Naive thymus-derived CD8-positive, alpha-beta T cell (primary cell): ENCODE measurements around the gene DGKG. TPM values are rescaled to one million over a fixed set of nuclear protein-coding genes. Genes with fewer than 3 reads are reported as not detected.

Source experiments
- ATAC-seq, 2 donors: fragments of 150-1000 bp; cut with Tn5 transposase in 1 of 2; sonication (Bioruptor Pico), chemical (Tn5 transposase) in 1 of 2; 1 replicate in 1 of 2; 2 replicates in 1 of 2; pipeline ENCODE4 v1.10.0; 2021; ENCODE audit warnings: mild to moderate bottlenecking in 2 of 2, moderate library complexity in 2 of 2
- POLR2A ChIA-PET: fragments of 350-600 bp; sonication (Branson Sonifier 250); formaldehyde crosslinking; loops from one replicate; lab custom pipeline; 2021; ENCODE audit warnings: antibody characterized with exemption; lab: Charles Lee
- DNase-seq, 10 donors: peaks; one replicate each; pipeline versions ENCODE4 v3.0.0 to v3.0.0-alpha.2; 2020 to 2022
- H3K27ac Mint-ChIP-seq, 10 donors: one replicate each; pipeline ENCODE4 v1.8.0; 2020 to 2022; ENCODE audit warnings: mild to moderate bottlenecking in 10 of 10, mixed read lengths in 10 of 10, moderate library complexity in 4 of 10, inconsistent platforms in 1 of 10
- H3K27me3 Mint-ChIP-seq, 5 donors: one replicate each; pipeline ENCODE4 v1.8.0; 2021 to 2022; ENCODE audit warnings: mixed read lengths in 5 of 5
- H3K36me3 Mint-ChIP-seq, 3 donors: one replicate each; pipeline ENCODE4 v1.8.0; 2020 to 2022; ENCODE audit warnings: mixed read lengths in 3 of 3, mild to moderate bottlenecking in 2 of 3, inconsistent platforms in 1 of 3
- H3K4me1 Mint-ChIP-seq, 4 donors: one replicate each; pipeline ENCODE4 v1.8.0; 2021 to 2022; ENCODE audit warnings: mixed read lengths in 4 of 4
- H3K4me3 Mint-ChIP-seq, 10 donors: one replicate each; pipeline ENCODE4 v1.8.0; 2020 to 2022; ENCODE audit warnings: mild to moderate bottlenecking in 10 of 10, mixed read lengths in 10 of 10, moderate library complexity in 6 of 10, inconsistent platforms in 1 of 10
- H3K9me3 Mint-ChIP-seq, 9 donors: one replicate each; pipeline ENCODE4 v1.8.0; 2020 to 2022; ENCODE audit warnings: mixed read lengths in 9 of 9, mild to moderate bottlenecking in 3 of 9, inconsistent platforms in 1 of 9, moderate library complexity in 1 of 9
- polyA plus RNA-seq, 3 donors: library from polyadenylated mRNA; unstranded; fragments of 300-500 nt; fragmentation: Illumina TruSeq; gene quantifications; one replicate each; pipeline ENCODE4 v1.2.3, GENCODE V29; 2021
- total RNA-seq, 8 experiments: library from RNA in 2 of 8; stranded (reverse) in 2 of 8; gene quantifications; one replicate each; pipeline ENCODE4 v1.2.3 and lab custom pipeline; 2021 to 2026

DGKG gene
- total and polyA plus RNA-seq, 5 experiments from 2014 or later = 0.11 to 1.5 TPM; not detected in 3

DNA sequence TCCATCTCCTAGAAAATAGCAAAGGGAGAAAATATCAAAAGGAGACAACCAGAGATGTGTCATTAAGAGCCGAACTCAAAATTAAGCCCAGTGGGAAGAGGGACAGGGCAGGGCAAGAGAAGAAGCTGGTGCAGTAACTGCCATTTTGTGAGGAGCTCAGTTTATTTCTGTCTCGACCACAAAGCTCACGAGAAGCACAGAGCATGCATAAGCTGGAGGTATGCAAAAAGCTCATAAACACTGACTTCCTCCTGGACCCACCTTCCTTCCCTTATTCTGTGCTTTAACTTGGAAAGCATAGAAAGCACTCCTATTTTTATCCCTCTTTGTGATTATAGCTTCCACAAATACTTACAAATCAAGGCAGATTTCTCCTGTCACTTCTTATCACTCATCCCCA lies 81.3 kb downstream of the DGKG start:
- POLR2A ChIA-PET = no interaction called here
- ATAC-seq = no peak
- Mint-ChIP-seq H3K4me1 (peaks cover 0 to 6% (median 1%) of the 10 kb centered on the region in 4 donors), H3K4me3 (no peak overlapping the region), H3K9me3 (no peaks in the 10 kb centered on the region), H3K27me3 (peaks cover 0 to 12% (median 3%) of the 10 kb centered on the region in 5 donors), H3K27ac (no peak overlapping the region), H3K36me3 (no peaks in the 10 kb centered on the region)
- no peak for DNase-seq

DNA sequence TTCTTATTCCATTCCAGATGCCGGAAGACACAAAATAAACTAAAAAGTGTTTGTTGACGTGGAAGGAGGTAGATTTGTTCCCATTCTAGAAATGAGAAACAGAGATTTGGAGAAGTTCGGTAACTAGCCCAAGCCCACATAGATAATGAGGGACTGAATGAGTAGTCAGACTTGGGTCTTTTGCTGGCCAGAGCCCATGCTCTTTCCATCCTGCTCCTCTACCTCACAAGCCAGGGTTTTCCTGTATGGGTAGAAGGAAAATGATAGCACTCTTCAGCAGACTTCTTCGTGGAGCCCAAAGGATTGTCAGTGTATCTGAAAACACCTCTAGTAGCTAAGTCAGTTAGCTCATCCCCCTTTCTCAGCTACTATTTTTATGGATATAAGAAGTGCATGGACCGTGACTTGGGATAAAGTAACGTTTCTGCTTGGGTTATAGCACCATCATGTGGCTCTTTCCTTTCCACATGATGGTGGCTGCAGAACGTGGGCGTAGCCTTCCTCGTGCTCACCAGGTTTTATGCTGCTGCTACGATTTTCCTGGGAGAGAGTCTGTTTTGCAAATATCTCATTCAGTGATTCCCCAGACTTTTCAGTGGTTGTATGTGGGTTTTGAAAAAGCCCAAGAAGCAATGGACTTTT lies 84.6 kb downstream of the DGKG start:
- no peak for ATAC-seq
- no peaks in the 10 kb centered on the region for H3K36me3 Mint-ChIP-seq
- DNase-seq = no peak
- peaks cover 0 to 12% (median 0%) of the 10 kb centered on the region in 5 donors for H3K27me3 Mint-ChIP-seq
- POLR2A ChIA-PET = no interaction called here
- no peak overlapping the region for H3K4me3 Mint-ChIP-seq
- H3K27ac Mint-ChIP-seq = no peak overlapping the region
- no peaks in the 10 kb centered on the region for H3K9me3 Mint-ChIP-seq
- peaks cover 0 to 6% (median 0%) of the 10 kb centered on the region in 4 donors for H3K4me1 Mint-ChIP-seq

DNA sequence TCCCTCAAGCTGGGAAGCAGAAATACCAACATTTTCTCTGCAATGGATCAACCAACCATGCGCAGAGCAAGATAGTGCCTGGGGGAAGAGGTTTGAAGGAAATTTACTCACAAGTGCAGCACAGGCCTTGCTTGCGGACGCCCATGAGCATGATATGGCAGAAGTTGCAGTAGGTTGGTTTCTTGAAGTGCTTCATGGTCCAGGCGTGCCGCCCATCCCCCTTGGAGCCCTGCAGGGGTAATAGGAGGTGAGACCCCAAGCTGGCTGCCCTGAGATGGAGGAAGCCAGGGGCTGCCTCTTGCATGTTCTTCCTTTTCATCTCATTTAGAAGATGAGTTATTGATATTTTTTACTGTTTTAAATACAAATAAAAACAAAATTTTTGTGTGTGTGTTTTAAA lies 86.6 kb downstream of the DGKG start:
- H3K9me3 Mint-ChIP-seq = no peaks in the 10 kb centered on the region
- peaks cover 0 to under 1% (median 0%) of the 10 kb centered on the region in 4 donors for H3K4me1 Mint-ChIP-seq
- POLR2A ChIA-PET = no interaction called here
- no peaks in the 10 kb centered on the region for H3K36me3 Mint-ChIP-seq
- no peak overlapping the region for H3K27ac Mint-ChIP-seq
- ATAC-seq = no peak
- no peak for DNase-seq
- no peak overlapping the region for H3K4me3 Mint-ChIP-seq
- peaks cover 0 to 12% (median 0%) of the 10 kb centered on the region in 5 donors for H3K27me3 Mint-ChIP-seq

DNA sequence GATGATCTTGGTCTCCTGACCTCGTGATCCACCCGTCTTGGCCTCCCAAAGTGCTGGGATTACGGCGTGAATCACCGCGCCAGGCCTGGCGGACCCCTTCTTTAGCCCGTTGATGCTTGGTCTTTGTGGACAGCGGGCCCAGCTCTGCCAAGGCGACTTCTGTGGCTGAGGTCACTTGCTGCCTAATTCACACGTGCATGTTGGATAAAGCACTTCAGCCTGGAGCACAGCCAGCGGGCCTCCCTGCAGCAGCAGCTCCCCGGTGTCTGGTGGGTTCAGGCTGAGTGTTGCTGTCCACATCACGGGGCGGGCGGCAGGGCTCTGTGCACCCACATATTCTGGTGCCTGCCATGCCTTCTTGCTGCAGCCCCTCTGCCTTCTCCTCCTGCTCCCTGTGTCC lies 88.4 kb downstream of the DGKG start:
- no peaks in the 10 kb centered on the region for H3K9me3 Mint-ChIP-seq
- no peaks in the 10 kb centered on the region for H3K4me1 Mint-ChIP-seq
- H3K4me3 Mint-ChIP-seq = no peak overlapping the region
- POLR2A ChIA-PET = no interaction called here
- DNase-seq = no peak
- ATAC-seq = no peak
- H3K27ac Mint-ChIP-seq = no peak overlapping the region
- peaks cover 0 to 12% (median 0%) of the 10 kb centered on the region in 5 donors for H3K27me3 Mint-ChIP-seq
- H3K36me3 Mint-ChIP-seq = no peaks in the 10 kb centered on the region

DNA sequence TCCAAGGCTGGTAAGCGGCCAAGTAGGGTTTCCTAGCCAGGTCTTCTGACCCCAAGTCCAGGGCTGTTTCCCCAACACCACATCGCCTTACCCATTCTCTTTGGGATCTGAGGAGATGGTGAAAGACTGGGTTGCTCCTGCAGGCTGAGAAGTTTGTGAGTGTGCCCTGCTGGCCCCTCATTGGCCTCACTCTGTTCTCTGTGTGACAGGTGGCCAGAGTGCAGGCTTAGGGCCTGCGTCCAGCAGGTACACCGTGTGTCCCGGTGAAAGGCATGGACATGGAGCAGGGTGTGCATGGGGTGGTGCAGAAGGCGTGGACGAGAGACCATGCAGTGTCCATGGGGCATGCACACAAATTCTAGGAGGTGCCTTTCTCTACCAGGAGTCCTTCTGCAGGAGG lies 91.3 kb downstream of the DGKG start:
- Mint-ChIP-seq H3K36me3 (no peaks in the 10 kb centered on the region), H3K4me1 (no peaks in the 10 kb centered on the region), H3K27ac (no peak overlapping the region), H3K4me3 (no peak overlapping the region), H3K27me3 (peaks cover 0 to 5% (median 0%) of the 10 kb centered on the region in 5 donors), H3K9me3 (no peaks in the 10 kb centered on the region)
- ATAC-seq = no peak
- DNase-seq = no peak
- POLR2A ChIA-PET = no interaction called here

DNA sequence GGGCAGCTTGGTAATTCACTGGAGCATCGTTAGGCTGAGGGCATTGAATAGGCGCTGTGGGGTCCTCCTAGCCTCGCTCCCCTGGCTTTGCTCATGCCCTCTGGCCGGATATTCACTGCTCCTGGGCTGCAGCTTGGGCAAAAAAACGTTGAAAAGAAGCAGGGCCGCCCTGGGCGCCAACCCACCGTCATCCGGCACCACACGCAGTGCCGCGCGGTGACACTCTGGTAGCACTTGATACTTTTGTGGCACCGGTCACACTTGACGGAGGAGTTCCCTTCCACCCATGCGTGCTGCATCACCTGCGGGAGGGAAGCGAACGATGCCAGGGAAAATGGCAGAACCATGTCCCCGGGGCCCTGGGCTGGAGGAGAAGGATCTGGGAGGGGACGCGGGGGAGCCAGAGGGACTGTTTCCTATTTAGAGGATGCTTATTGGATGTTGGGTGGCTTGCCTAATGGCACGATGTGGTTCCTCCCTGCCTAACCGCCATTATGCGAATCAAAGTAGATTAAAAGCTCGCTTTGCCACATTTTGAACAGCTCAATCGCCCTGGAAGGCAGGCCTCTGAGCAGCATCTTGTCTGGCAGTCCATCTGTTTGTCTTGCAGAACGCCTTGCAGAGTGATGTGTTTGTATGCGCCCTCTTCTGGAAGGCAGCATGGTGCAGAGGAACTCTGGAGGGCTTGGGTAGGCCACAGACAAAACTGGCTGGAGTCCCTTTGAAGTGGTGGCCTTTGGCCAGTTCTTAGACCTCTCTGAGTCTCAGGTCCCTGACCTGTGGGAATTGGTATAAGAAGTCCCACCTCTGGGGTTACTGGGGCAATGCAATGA lies 93.2 kb downstream of the DGKG start:
- Mint-ChIP-seq H3K9me3 (no peaks in the 10 kb centered on the region), H3K27ac (no peak overlapping the region), H3K27me3 (peaks cover 0 to 5% (median 0%) of the 10 kb centered on the region in 5 donors), H3K36me3 (no peaks in the 10 kb centered on the region), H3K4me3 (no peak overlapping the region), H3K4me1 (no peaks in the 10 kb centered on the region)
- POLR2A ChIA-PET = no interaction called here
- no peak for ATAC-seq
- no peak for DNase-seq

DNA sequence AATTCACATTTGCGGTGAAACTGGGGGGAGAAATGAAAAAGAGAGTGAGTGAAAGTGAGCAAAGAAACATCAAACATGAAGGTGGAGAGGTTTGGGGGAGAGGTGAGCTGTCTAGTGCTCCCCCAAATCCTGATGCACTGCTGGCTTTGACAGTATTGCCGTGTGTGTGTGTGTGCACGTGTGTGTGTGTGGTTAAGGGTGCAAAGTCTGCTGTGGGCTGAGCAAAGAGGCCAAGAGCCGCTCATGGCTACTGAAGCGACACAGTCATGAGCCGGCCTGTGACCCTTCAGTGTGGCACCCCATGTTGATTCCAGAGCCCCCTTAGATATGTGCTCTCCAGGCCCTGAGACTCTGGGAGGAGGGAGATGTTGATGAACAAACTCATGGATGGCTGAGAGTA lies 94.3 kb downstream of the DGKG start:
- no peak overlapping the region for H3K4me3 Mint-ChIP-seq
- H3K27me3 Mint-ChIP-seq = peaks cover 0 to 5% (median 0%) of the 10 kb centered on the region in 5 donors
- no peaks in the 10 kb centered on the region for H3K9me3 Mint-ChIP-seq
- H3K27ac Mint-ChIP-seq = peak overlapping the region in 1 of 10 donors; percentile 7
- DNase-seq = no peak
- POLR2A ChIA-PET = no interaction called here
- no peaks in the 10 kb centered on the region for H3K36me3 Mint-ChIP-seq
- no peak for ATAC-seq
- no peaks in the 10 kb centered on the region for H3K4me1 Mint-ChIP-seq

DNA sequence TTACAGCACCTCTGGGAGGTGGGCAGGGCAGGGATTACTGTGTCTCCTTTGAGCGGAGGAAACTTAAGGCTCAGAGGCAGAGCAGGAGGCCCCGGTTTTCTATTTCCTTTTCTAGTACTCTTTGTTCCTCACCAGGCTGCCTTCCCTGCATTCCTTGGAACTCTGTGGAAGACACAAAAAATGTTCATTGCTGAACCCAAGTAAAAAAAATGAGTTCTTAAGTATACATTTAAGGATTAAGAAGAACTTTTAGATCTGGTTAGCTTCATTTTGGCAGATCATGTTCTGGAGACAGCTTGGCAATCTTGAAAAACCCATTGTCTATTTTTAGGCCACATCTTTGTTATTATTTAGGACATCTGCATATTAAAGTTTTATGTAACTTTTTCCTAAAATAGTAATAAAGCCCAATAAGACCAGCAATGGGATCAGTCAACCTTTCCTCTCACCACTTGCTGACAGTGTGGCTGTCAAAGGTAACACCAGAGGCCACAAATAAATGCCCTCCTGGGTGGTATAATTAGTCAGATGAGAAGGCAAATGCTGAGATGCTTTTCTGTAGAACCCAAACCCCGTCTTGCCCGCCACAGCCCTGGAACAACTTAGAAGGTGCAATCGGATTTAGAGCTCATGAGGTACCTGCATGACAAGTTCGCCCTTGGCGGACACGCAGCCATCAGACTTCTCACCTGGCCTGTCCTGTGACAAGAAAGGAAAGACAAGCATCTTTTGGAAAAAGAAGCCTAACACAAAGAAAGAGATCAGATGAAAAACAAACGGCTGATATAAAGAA lies 97.2 kb downstream of the DGKG start:
- Mint-ChIP-seq H3K36me3 (no peaks in the 10 kb centered on the region), H3K9me3 (no peaks in the 10 kb centered on the region), H3K4me3 (no peak overlapping the region), H3K27ac (no peak overlapping the region), H3K4me1 (peaks cover 0 to 1% (median under 1%) of the 10 kb centered on the region in 4 donors), H3K27me3 (peaks cover 0 to 5% (median 0%) of the 10 kb centered on the region in 5 donors)
- POLR2A ChIA-PET = no interaction called here
- ATAC-seq = no peak
- no peak for DNase-seq

DNA sequence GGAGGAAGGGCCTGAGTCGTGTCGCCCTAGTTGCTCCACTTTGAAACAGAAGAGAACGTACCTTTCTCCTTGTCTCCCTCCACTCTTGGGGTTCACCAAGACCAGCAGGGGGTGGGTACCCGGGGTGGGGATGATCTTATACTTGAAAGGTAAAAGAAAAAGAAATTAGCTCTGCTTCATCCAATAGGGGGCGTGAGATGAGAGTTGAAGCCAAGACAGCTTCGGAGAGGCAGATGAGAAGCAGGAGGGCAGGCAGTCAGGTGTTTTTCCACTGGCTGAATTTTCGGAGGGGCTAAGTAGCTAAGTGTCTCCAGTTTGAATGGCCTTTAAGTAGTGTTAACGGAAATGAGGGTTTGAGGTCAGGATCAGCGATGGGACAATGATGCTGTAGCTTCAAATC lies 100.4 kb downstream of the DGKG start:
- Mint-ChIP-seq H3K4me3 (no peak overlapping the region), H3K36me3 (no peaks in the 10 kb centered on the region), H3K9me3 (no peaks in the 10 kb centered on the region), H3K27ac (peak overlapping the region in 1 of 10 donors; percentile 38), H3K27me3 (no peaks in the 10 kb centered on the region), H3K4me1 (peaks cover 2 to 7% (median 5%) of the 10 kb centered on the region in 4 donors)
- DNase-seq = no peak
- POLR2A ChIA-PET = no interaction called here
- ATAC-seq = no peak

DNA sequence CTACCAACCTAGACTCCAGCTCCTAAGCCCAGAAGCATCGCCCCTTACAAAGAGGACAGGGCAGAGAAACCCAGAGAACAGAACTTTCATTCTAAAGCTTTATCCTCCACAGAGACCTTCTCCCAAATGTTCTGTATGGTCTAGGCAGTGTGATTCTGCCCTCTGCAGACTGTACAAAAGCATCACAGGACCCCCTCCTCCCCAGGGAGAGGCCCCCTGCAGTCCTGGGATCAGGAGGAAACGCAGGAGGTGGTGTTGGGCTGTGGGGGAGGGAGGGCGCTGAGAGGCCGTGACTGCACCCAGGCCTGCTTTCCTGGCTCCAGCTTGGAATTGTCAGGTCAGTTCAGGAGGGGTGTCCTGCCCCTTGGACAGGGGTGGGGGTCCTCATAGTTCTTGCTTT lies 101.3 kb downstream of the DGKG start:
- Mint-ChIP-seq H3K4me3 (no peak overlapping the region), H3K36me3 (no peaks in the 10 kb centered on the region), H3K9me3 (no peaks in the 10 kb centered on the region), H3K4me1 (peaks cover 2 to 16% (median 5%) of the 10 kb centered on the region in 4 donors), H3K27ac (peak overlapping the region in 1 of 10 donors; percentile 26), H3K27me3 (no peaks in the 10 kb centered on the region)
- POLR2A ChIA-PET = no interaction called here
- ATAC-seq (no peak), DNase-seq (no peak)

DNA sequence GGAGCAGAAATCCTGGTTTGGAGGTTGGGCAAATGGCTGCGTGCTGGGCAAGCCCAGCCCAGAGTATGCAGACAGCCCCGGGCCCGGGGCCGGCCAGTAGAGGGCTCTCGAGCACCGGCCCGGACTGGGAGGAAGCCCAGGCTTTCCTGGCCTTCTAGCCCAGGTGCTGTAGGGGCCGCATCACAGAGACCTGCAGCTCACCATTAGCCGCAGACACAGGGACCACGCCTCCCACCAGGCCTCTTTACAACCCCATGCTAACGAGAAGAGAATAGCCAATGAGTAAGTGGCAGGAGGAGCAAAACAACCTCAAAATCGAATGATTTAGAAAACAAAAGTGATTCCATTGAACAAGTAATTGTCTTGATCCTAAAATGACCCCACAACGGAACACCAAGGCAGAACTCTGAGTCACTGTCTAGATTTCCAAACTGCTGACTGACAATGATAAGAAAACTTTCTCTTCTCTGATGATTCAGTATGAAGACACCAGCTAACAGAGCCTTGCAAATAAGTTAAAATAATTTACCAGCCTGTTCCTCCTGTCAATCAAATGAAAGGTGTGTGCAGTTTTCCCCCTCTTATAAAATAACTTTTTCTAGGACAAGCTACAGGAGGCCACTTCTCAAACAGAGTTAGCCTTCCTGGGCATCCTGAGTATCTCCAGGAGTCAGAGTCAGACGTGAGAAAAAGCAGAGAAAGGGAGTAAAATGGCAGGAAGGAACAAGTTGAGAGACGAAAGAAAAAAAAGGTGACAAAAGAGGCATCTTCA lies 102.2 kb downstream of the DGKG start:
- H3K27ac Mint-ChIP-seq = peak overlapping the region in 7 of 10 donors; percentile 14 to 81 (median 59)
- H3K9me3 Mint-ChIP-seq = no peaks in the 10 kb centered on the region
- peaks cover 5 to 25% (median 11%) of the 10 kb centered on the region in 4 donors for H3K4me1 Mint-ChIP-seq
- no peaks in the 10 kb centered on the region for H3K27me3 Mint-ChIP-seq
- POLR2A ChIA-PET = interaction anchor here (0.6 to 1.2 kb wide), 2 partner anchors 18 to 280 kb away, joined by 3 read pairs; no protein-coding TSS in a partner anchor
- H3K36me3 Mint-ChIP-seq = no peaks in the 10 kb centered on the region
- DNase-seq (peak; percentile 30 to 79 (median 56)), ATAC-seq (peak; percentile 96 to 98)
- H3K4me3 Mint-ChIP-seq = peak overlapping the region in 2 of 10 donors; percentile 50 to 51

DNA sequence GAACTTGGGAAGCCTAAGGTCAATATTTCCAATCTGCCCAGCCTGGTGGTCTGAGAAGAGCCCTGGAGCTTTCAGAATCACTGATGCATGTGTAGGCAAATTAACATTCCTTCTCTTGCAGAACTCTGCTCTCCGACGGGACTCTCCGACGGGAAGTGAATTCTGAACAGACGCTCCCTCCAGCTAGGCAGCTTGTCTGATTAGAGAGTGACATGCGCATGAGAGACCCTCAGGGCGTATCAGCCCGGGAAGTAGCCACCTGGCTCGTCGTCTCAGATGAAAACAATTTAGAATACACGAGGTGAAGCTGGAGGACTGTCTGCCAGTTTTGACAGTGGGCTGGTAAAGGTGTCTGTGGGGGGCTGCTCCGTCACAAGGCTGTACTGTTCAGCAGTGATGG lies 103.1 kb downstream of the DGKG start:
- no peaks in the 10 kb centered on the region for H3K36me3 Mint-ChIP-seq
- POLR2A ChIA-PET = no interaction called here
- H3K27me3 Mint-ChIP-seq = no peaks in the 10 kb centered on the region
- H3K27ac Mint-ChIP-seq = no peak overlapping the region
- DNase-seq = no peak
- H3K4me3 Mint-ChIP-seq = no peak overlapping the region
- no peaks in the 10 kb centered on the region for H3K9me3 Mint-ChIP-seq
- peaks cover 11 to 34% (median 18%) of the 10 kb centered on the region in 4 donors for H3K4me1 Mint-ChIP-seq
- ATAC-seq = no peak
